ENCODE measurements around the gene PAK6. TPM values are rescaled to one million over a fixed set of nuclear protein-coding genes. Genes with fewer than 3 reads are reported as not detected.

PAK6 gene
- total RNA-seq, 1 donor from 2014 or later, result 7.1 TPM

DNA sequence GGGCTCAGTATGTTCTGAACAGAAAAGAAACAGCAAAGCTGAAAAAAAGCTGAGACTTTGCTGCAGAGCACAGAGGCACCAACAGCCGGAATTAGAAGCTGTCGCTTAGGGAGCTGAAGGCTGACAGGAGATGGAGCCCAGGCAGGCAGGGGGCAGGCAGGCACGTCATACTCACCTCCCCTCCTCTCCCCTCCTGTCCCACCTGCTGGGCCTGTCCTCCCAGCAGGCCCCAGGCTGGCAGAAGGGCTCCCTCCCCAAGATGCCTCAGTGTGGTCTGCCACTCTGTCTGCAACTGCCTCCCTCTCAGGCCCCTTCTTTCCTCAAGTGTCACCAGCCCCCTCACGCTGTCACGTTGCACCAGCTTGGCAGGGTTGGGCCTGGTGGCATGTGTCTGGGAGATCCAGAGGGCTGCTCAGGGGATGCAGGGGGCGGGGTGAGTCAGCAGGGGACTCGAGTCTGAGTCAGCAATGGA lies 47.2 kb downstream of the PAK6 start:
- no peak overlapping the region for H3K4me3 ChIP-seq (ENCODE audit: low read depth, low read length)
- TF ChIP-seq, protein P1, sequence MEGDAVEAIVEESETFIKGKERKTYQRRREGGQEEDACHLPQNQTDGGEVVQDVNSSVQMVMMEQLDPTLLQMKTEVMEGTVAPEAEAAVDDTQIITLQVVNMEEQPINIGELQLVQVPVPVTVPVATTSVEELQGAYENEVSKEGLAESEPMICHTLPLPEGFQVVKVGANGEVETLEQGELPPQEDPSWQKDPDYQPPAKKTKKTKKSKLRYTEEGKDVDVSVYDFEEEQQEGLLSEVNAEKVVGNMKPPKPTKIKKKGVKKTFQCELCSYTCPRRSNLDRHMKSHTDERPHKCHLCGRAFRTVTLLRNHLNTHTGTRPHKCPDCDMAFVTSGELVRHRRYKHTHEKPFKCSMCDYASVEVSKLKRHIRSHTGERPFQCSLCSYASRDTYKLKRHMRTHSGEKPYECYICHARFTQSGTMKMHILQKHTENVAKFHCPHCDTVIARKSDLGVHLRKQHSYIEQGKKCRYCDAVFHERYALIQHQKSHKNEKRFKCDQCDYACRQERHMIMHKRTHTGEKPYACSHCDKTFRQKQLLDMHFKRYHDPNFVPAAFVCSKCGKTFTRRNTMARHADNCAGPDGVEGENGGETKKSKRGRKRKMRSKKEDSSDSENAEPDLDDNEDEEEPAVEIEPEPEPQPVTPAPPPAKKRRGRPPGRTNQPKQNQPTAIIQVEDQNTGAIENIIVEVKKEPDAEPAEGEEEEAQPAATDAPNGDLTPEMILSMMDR (conservative IDR thresholded peaks at IDR 0.05; ENCODE audit: low read depth, low read length), result no peak
- DNase-seq (ENCODE audit: low read depth), result no peak

DNA sequence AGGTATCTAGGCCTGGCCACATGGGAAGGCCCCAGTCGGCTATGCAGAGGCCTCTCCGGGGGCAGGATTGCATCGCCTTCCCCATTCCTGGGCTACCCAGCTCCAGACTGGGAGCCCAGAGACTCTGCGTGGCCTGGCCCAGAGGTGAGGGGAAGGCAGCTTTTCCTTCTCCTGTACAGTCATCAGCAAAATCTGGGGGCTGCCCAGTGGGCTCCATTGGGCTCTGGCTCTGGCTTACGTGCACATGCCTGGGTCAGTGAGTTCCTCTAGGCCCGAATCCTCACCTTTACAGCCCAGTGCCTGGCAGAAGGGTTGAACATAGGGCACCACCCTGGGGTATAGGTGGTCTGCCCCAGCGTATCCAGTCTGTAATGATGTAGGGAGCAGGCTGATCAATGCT lies 47.9 kb downstream of the PAK6 start:
- TF ChIP-seq, protein P1 (conservative IDR thresholded peaks at IDR 0.05; ENCODE audit: low read depth, low read length), result no peak
- no peak overlapping the region for H3K4me3 ChIP-seq (ENCODE audit: low read depth, low read length)
- no peak for DNase-seq (ENCODE audit: low read depth)

DNA sequence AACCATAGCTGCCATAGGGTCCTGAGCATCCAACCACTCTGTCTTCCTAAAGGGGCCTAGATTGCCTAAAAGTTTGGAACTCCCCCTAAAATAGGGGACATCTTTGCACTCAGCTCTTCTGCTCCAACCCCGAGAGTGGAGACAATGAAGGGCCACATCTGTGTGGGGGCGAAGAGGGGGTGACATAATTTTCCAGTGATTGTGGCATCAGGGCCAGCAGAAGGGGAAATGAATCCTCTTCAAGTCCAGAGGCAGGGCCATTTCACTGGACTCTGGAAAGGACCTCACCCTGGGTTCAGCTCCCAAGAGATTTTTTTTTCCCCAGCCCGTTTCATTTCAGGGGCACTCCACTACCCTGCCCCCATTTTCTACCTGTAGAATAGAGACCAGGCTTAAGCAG lies 48.6 kb downstream of the PAK6 start:
- no peak for DNase-seq (ENCODE audit: low read depth)
- TF ChIP-seq, protein P1 (conservative IDR thresholded peaks at IDR 0.05; ENCODE audit: low read depth, low read length), result no peak
- H3K4me3 ChIP-seq (ENCODE audit: low read depth, low read length), result no peak overlapping the region

- no peak for DNase-seq (ENCODE audit: low read depth)
- no peak overlapping the region for H3K4me3 ChIP-seq (ENCODE audit: low read depth, low read length)
- TF ChIP-seq, protein P1 (conservative IDR thresholded peaks at IDR 0.05; ENCODE audit: low read depth, low read length), result no peak
Observed at GRCh38 chr15:40287968-40288367, 49.1 kb downstream of the PAK6 start.

DNA sequence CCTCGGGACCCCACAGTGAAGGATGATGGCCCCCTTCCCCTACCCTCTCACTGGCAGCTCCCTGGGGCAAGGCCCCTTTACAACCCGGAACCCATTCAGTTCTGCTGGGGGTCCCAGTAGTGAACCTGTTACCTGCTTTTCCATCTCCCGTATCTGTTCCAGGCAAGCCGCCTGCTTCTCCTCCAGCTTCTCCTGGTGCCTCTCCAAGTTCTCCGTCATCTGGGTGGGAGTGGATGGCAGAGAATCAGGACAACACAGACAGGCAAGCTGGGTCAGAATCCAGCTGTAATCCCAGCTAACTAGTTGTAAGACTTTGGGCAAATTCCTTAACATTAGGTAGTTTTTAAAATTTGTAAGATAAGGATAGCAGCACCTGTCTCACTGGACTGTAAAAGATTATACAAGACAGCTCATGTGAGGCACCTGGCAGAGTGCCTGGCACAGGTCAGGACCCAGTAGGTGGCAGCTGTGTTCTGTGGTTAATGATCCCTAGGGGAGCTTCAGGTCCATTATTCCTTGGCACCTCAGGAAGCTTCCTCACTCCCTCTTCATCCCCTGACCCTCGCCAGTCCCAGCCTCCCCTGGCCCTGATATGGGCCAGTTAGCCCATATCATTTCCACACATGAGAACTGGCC lies 50.4 kb downstream of the PAK6 start:
- TF ChIP-seq, protein P1 (conservative IDR thresholded peaks at IDR 0.05; ENCODE audit: low read depth, low read length), result peak; percentile 24
- H3K4me3 ChIP-seq (ENCODE audit: low read depth, low read length), result no peak overlapping the region
- peak; percentile 46 for DNase-seq (ENCODE audit: low read depth)

DNA sequence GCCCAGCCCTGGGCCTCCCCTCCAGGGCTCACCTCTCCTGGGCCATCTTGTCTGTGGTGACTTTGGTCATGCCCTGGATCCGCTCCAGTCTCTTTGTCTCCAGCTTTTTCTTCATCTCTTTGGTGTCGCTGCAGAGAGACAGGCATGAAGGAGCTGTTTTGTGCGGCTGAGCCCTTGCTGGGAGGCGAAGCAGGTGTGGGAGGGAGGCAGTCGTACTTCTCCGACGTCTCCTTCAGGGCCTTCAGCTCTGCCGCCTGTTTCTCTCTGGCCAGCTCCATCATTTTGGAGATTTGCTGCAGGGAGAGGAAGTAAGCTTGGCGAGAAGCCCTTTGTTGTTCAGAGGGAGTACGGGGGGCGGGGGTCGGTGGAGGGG lies 51.7 kb downstream of the PAK6 start:
- TF ChIP-seq, protein P1 (conservative IDR thresholded peaks at IDR 0.05; ENCODE audit: low read depth, low read length), result no peak
- H3K4me3 ChIP-seq (ENCODE audit: low read depth, low read length), result no peak overlapping the region
- DNase-seq (ENCODE audit: low read depth), result no peak

GRCh38 chr15:40290918-40291574 lies 52.2 kb downstream of the PAK6 start:
- DNase-seq (ENCODE audit: low read depth), result no peak

More at GRCh38 chr15:40290918-40291574, 52.2 kb downstream of the PAK6 start:
- TF ChIP-seq, protein P1 (conservative IDR thresholded peaks at IDR 0.05; ENCODE audit: low read depth, low read length), result no peak
- peak overlapping the region; percentile 33 for H3K4me3 ChIP-seq (ENCODE audit: low read depth, low read length)
